ENCODE data around the gene MEGF11.

MEGF11 gene

DNA sequence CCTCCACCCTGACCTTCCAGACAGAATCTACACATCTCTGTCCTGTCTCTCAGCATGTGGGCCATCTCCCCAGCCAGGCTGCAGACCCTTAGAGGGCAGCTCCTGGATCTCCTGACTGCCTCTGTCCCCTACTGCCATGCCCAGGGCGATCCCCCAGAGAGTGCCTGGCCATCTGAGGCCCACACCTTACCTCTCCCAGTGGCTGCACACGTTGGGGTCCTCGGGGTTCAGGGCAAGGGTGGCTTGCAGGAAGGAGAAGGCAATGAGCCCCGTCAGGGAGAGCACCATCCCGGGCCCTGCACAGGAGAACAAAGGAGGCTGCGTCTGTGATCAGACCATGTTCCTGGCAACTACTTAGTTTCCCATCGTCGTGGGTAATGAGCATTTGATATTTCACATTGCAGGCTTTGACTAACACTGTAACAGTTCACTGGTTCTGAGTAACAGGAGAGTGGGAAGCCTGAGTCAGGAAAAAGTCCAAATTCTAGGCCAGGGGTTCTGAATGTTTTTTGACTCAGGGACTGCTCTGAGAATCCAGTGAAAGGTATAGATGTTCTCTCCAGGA is 125.4 kb downstream of the MEGF11 start:
- Histone ChIP-seq H3K4me1 (ENCODE audit: control insufficient read depth in 5 of 5, insufficient read depth in 5 of 5, low read length in 5 of 5) (peaks cover 0 to 2% (median 0%) of the 10 kb centered on the region in 5 donors), H3K9ac (ENCODE audit: low read length in 5 of 5) (no peak overlapping the region), H3K36me3 (ENCODE audit: control insufficient read depth in 5 of 5, insufficient read depth in 5 of 5, low read length in 5 of 5) (no peaks in the 10 kb centered on the region), H3K27me3 (ENCODE audit: control insufficient read depth in 5 of 5, insufficient read depth in 4 of 5, low read length in 5 of 5) (peaks cover 10 to 38% (median 27%) of the 10 kb centered on the region in 5 donors), H3K9me3 (ENCODE audit: control insufficient read depth in 5 of 5, low read length in 5 of 5) (no peaks in the 10 kb centered on the region), H3K27ac (ENCODE audit: low read depth, low read length) (no peak overlapping the region), H3K4me3 (ENCODE audit: low read depth in 1 of 5, low read length in 5 of 5) (no peak overlapping the region)

DNA sequence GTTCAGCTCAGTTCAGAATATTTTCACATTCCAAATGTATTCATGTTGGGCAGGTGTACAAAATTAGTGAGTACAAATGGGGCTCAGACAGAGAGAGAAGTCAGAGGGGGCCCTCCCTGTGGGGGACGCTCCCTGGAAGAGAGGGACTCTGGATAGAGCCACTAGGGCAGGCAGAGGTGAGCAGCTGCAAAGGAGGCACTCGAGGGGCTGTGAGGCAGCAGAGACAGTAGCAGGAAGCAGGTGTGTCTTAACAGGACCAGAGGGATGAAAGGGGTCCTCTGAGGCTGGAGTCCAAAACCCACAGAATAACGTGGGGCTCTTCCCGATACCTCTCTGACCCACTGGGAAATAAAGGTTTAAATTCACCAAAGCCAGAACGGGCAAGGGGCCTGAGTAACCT is 127.1 kb downstream of the MEGF11 start:
- Histone ChIP-seq H3K27me3 (ENCODE audit: control insufficient read depth in 5 of 5, insufficient read depth in 4 of 5, low read length in 5 of 5) (peaks cover 10 to 37% (median 27%) of the 10 kb centered on the region in 5 donors), H3K36me3 (ENCODE audit: control insufficient read depth in 5 of 5, insufficient read depth in 5 of 5, low read length in 5 of 5) (no peaks in the 10 kb centered on the region), H3K9ac (ENCODE audit: low read length in 5 of 5) (no peak overlapping the region), H3K4me1 (ENCODE audit: control insufficient read depth in 5 of 5, insufficient read depth in 5 of 5, low read length in 5 of 5) (peaks cover 0 to 2% (median 0%) of the 10 kb centered on the region in 5 donors), H3K27ac (ENCODE audit: low read depth, low read length) (no peak overlapping the region), H3K4me3 (ENCODE audit: low read depth in 1 of 5, low read length in 5 of 5) (no peak overlapping the region), H3K9me3 (ENCODE audit: control insufficient read depth in 5 of 5, low read length in 5 of 5) (no peaks in the 10 kb centered on the region)

DNA sequence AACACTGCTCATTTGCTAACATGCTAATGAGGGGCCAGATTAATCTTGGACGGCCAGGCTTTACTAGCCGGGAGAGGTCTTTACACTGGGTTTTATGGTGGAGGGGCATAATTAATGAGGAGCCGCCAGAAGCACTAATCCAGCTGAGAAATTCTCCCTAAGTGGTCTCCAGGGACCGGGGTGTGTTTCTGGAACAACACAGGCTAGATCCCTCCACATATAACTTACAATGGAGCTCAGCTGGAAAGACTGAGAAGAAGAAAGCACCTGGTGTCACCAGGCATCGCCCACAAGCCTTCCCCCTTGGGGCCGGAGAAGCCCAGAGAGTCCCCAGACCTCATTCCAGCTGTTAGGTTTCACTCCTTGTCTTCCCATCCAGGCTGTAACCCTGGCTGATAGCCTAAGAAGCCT is 127.5 kb downstream of the MEGF11 start:
- Histone ChIP-seq H3K27me3 (ENCODE audit: control insufficient read depth in 5 of 5, insufficient read depth in 4 of 5, low read length in 5 of 5) (peaks cover 10 to 37% (median 27%) of the 10 kb centered on the region in 5 donors), H3K27ac (ENCODE audit: low read depth, low read length) (no peak overlapping the region)

DNA sequence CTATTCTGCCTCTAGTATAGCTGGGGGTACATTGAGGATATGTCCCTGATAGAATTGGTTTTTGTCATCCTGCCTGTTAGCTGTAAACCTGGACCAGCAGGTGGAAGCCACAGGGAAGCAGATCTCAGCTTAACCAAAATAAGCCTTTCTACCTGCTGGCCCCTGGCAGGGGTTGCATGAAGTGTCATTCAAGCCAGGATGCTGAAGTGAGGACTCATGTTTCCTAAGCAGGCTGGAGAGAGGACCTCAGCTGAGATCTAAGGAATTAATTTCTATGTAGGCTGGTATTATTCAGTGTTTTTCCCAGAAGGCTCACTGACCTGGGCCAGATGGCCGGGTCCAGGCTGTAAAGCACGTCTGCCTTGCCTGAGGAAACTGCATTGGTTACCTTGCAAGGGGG is 128.9 kb downstream of the MEGF11 start:
- Histone ChIP-seq H3K9ac (ENCODE audit: low read length in 5 of 5) (no peak overlapping the region), H3K4me1 (ENCODE audit: control insufficient read depth in 5 of 5, insufficient read depth in 5 of 5, low read length in 5 of 5) (no peaks in the 10 kb centered on the region), H3K27ac (ENCODE audit: low read depth, low read length) (no peak overlapping the region), H3K4me3 (ENCODE audit: low read depth in 1 of 5, low read length in 5 of 5) (no peak overlapping the region), H3K27me3 (ENCODE audit: control insufficient read depth in 5 of 5, insufficient read depth in 4 of 5, low read length in 5 of 5) (peaks cover 10 to 37% (median 22%) of the 10 kb centered on the region in 5 donors), H3K9me3 (ENCODE audit: control insufficient read depth in 5 of 5, low read length in 5 of 5) (no peaks in the 10 kb centered on the region), H3K36me3 (ENCODE audit: control insufficient read depth in 5 of 5, insufficient read depth in 5 of 5, low read length in 5 of 5) (no peaks in the 10 kb centered on the region)

More for the DNA sequence above, 127.5 kb downstream of the MEGF11 start:
- H3K36me3 ChIP-seq (ENCODE audit: control insufficient read depth in 5 of 5, insufficient read depth in 5 of 5, low read length in 5 of 5): no peaks in the 10 kb centered on the region
- peaks cover 0 to 2% (median 0%) of the 10 kb centered on the region in 5 donors for H3K4me1 ChIP-seq (ENCODE audit: control insufficient read depth in 5 of 5, insufficient read depth in 5 of 5, low read length in 5 of 5)
- no peaks in the 10 kb centered on the region for H3K9me3 ChIP-seq (ENCODE audit: control insufficient read depth in 5 of 5, low read length in 5 of 5)
- H3K4me3 ChIP-seq (ENCODE audit: low read depth in 1 of 5, low read length in 5 of 5): no peak overlapping the region
- no peak overlapping the region for H3K9ac ChIP-seq (ENCODE audit: low read length in 5 of 5)

DNA sequence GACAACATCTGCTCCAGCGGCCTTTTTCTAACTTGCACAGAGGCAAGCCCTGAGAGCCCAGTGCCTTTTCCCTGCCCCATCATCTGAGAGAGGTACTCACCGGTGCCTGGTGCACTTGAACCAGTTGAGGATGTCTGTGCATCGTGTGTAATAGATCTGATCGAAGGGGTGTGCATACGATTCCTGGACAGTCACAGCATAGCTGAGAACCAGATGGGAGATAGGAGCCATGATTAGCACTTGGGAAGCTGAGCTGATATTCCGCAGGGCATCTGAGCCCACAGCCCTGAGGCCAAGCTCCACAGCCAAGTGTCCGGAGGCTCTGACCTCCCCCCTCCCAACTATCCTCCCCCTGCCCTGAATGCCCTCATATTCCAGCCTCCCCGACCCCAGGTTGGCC is 129.8 kb downstream of the MEGF11 start:
- Histone ChIP-seq H3K4me3 (ENCODE audit: low read depth in 1 of 5, low read length in 5 of 5) (no peak overlapping the region), H3K4me1 (ENCODE audit: control insufficient read depth in 5 of 5, insufficient read depth in 5 of 5, low read length in 5 of 5) (no peaks in the 10 kb centered on the region), H3K9ac (ENCODE audit: low read length in 5 of 5) (no peak overlapping the region), H3K9me3 (ENCODE audit: control insufficient read depth in 5 of 5, low read length in 5 of 5) (no peaks in the 10 kb centered on the region), H3K27ac (ENCODE audit: low read depth, low read length) (no peak overlapping the region), H3K36me3 (ENCODE audit: control insufficient read depth in 5 of 5, insufficient read depth in 5 of 5, low read length in 5 of 5) (no peaks in the 10 kb centered on the region), H3K27me3 (ENCODE audit: control insufficient read depth in 5 of 5, insufficient read depth in 4 of 5, low read length in 5 of 5) (peaks cover 10 to 33% (median 22%) of the 10 kb centered on the region in 5 donors)

DNA sequence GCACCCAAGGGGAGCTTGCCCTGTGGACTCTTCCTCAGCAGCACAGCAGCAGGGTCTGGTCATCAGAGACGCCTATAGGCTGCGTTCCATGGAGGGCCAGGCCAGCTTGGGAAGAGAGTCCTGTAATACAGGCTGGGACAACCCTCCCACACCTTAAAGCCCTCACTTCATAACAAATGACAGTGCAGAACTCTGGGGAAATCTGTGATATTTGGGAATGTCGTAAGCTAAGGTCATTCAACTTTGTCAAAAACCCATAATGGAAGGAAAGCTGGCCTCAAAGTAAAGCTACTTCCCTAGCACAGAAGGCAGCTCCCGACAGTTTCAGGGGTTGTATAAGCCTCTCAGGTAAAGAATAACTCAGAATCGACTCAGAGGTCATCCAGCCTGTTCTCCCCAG is 133.1 kb downstream of the MEGF11 start:
- H3K4me3 ChIP-seq (ENCODE audit: low read depth in 1 of 5, low read length in 5 of 5): no peak overlapping the region
- peaks cover 5 to 19% (median 9%) of the 10 kb centered on the region in 5 donors for H3K27me3 ChIP-seq (ENCODE audit: control insufficient read depth in 5 of 5, insufficient read depth in 4 of 5, low read length in 5 of 5)
- H3K4me1 ChIP-seq (ENCODE audit: control insufficient read depth in 5 of 5, insufficient read depth in 5 of 5, low read length in 5 of 5): no peaks in the 10 kb centered on the region

DNA sequence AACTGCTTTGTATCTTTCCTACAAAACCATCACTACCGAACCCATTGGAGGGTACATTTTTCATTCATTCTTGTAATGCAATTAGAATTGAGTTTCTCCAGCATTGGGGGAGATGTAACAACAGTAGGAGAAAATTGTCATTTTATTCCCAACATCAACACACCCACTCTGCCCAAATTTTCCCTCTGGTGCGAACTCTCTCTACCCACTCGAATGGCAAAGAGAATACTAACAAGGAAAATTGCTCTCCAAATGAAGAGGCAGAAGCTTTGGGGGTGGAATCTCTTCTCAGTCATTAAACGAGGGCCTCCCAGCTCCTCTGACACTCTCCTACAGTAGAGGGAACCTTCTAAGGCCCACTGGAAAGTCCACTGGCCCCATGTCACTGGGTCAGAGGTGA is 135.7 kb downstream of the MEGF11 start:
- no peak overlapping the region for H3K27ac ChIP-seq (ENCODE audit: low read depth, low read length)
- H3K4me1 ChIP-seq (ENCODE audit: control insufficient read depth in 5 of 5, insufficient read depth in 5 of 5, low read length in 5 of 5): no peaks in the 10 kb centered on the region
- no peaks in the 10 kb centered on the region for H3K9me3 ChIP-seq (ENCODE audit: control insufficient read depth in 5 of 5, low read length in 5 of 5)
- peaks cover 4 to 20% (median 9%) of the 10 kb centered on the region in 5 donors for H3K27me3 ChIP-seq (ENCODE audit: control insufficient read depth in 5 of 5, insufficient read depth in 4 of 5, low read length in 5 of 5)
- H3K9ac ChIP-seq (ENCODE audit: low read length in 5 of 5): no peak overlapping the region
- H3K4me3 ChIP-seq (ENCODE audit: low read depth in 1 of 5, low read length in 5 of 5): no peak overlapping the region
- no peaks in the 10 kb centered on the region for H3K36me3 ChIP-seq (ENCODE audit: control insufficient read depth in 5 of 5, insufficient read depth in 5 of 5, low read length in 5 of 5)

More for the DNA sequence above, 133.1 kb downstream of the MEGF11 start:
- H3K9me3 ChIP-seq (ENCODE audit: control insufficient read depth in 5 of 5, low read length in 5 of 5): no peaks in the 10 kb centered on the region
- no peak overlapping the region for H3K9ac ChIP-seq (ENCODE audit: low read length in 5 of 5)
- H3K36me3 ChIP-seq (ENCODE audit: control insufficient read depth in 5 of 5, insufficient read depth in 5 of 5, low read length in 5 of 5): no peaks in the 10 kb centered on the region
- no peak overlapping the region for H3K27ac ChIP-seq (ENCODE audit: low read depth, low read length)

GRCh38 chr15:66115568-66116206 is 137.9 kb downstream of the MEGF11 start:
- no peaks in the 10 kb centered on the region for H3K4me1 ChIP-seq (ENCODE audit: control insufficient read depth in 5 of 5, insufficient read depth in 5 of 5, low read length in 5 of 5)
- H3K36me3 ChIP-seq (ENCODE audit: control insufficient read depth in 5 of 5, insufficient read depth in 5 of 5, low read length in 5 of 5): no peaks in the 10 kb centered on the region
- H3K27ac ChIP-seq (ENCODE audit: low read depth, low read length): no peak overlapping the region
- H3K27me3 ChIP-seq (ENCODE audit: control insufficient read depth in 5 of 5, insufficient read depth in 4 of 5, low read length in 5 of 5): peaks cover 4 to 22% (median 9%) of the 10 kb centered on the region in 5 donors
- no peak overlapping the region for H3K4me3 ChIP-seq (ENCODE audit: low read depth in 1 of 5, low read length in 5 of 5)
- no peak overlapping the region for H3K9ac ChIP-seq (ENCODE audit: low read length in 5 of 5)
- no peaks in the 10 kb centered on the region for H3K9me3 ChIP-seq (ENCODE audit: control insufficient read depth in 5 of 5, low read length in 5 of 5)

DNA sequence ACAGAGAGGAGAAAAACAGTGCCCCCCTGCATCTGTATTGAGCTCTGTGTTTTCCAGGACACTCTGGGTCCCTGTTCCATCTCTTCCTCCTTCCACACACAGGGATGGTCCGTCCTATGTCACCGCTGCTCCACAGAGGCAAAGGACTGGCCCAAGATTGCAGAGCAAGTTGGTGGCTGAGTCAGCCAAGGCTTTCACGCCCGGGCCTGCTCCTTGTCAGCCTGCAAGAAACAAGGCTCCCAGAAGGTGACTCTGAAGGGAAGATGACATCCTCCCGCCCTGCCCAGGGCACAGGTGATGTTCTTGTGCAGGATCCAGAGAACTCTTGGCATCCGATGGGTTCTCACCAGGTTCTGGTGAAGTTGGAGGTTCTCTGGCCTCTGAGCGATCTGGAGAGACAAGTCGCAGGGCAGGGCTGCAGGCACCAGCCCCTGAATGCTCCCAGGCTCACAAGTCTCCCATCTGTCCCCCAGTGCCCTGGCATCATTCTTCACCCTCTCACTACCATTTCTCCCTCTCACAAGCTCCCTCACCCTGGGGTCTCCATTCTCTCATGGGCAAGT is 138.6 kb downstream of the MEGF11 start:
- Histone ChIP-seq H3K27ac (ENCODE audit: low read depth, low read length) (no peak overlapping the region), H3K27me3 (ENCODE audit: control insufficient read depth in 5 of 5, insufficient read depth in 4 of 5, low read length in 5 of 5) (peaks cover 4 to 23% (median 12%) of the 10 kb centered on the region in 5 donors), H3K36me3 (ENCODE audit: control insufficient read depth in 5 of 5, insufficient read depth in 5 of 5, low read length in 5 of 5) (no peaks in the 10 kb centered on the region), H3K9ac (ENCODE audit: low read length in 5 of 5) (no peak overlapping the region), H3K9me3 (ENCODE audit: control insufficient read depth in 5 of 5, low read length in 5 of 5) (no peaks in the 10 kb centered on the region), H3K4me1 (ENCODE audit: control insufficient read depth in 5 of 5, insufficient read depth in 5 of 5, low read length in 5 of 5) (no peaks in the 10 kb centered on the region), H3K4me3 (ENCODE audit: low read depth in 1 of 5, low read length in 5 of 5) (no peak overlapping the region)

DNA sequence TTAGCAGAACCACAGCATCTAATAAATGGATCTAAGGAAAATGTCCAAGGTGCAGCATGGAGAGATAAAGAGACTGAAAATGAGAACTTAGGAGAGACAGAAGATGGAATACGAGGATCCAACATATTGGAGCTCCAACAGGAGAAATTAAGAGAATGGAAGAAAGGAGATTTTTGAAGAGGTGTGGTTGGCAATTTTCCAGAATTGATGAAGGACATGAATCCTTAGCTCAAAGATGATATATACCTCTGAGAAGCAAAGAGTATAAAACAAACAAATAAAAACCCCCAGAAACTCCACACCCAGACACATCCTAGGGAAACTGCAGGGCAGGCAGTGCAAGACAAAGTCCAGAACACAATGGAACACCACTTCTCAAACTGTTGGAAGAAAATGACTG is 141.2 kb downstream of the MEGF11 start:
- H3K36me3 ChIP-seq (ENCODE audit: control insufficient read depth in 5 of 5, insufficient read depth in 5 of 5, low read length in 5 of 5): no peaks in the 10 kb centered on the region
- peaks cover 0 to 4% (median 0%) of the 10 kb centered on the region in 5 donors for H3K4me1 ChIP-seq (ENCODE audit: control insufficient read depth in 5 of 5, insufficient read depth in 5 of 5, low read length in 5 of 5)
- H3K27ac ChIP-seq (ENCODE audit: low read depth, low read length): no peak overlapping the region
- H3K9ac ChIP-seq (ENCODE audit: low read length in 5 of 5): no peak overlapping the region
- no peaks in the 10 kb centered on the region for H3K9me3 ChIP-seq (ENCODE audit: control insufficient read depth in 5 of 5, low read length in 5 of 5)
- H3K4me3 ChIP-seq (ENCODE audit: low read depth in 1 of 5, low read length in 5 of 5): no peak overlapping the region
- H3K27me3 ChIP-seq (ENCODE audit: control insufficient read depth in 5 of 5, insufficient read depth in 4 of 5, low read length in 5 of 5): peaks cover 5 to 25% (median 13%) of the 10 kb centered on the region in 5 donors

Measured in subcutaneous abdominal adipose tissue (tissue), 5 donors.